Endometrial microvascular endothelial cells (primary cell): ENCODE results near the gene SLC17A1. TPM values are rescaled to one million over a fixed set of nuclear protein-coding genes. Genes with fewer than 3 reads are reported as not detected.

Experiments used
- in situ Hi-C: cut with HindIII; loops from 2 replicates; pipeline ENCODE4 v1.10.0; 2017; ENCODE audit warnings: low sequenced_read_pairs, low pct_unique_long_range_greater_than_20kb; ENCODE audit errors: inconsistent ontology term
- total RNA-seq: library from RNA; depleted of rRNA; stranded (reverse); fragments of >200 nt; gene quantifications from one replicate; pipeline ENCODE4 v1.2.3, GENCODE V29; 2015; ENCODE audit errors: inconsistent ontology term

SLC17A1 gene, protein sequence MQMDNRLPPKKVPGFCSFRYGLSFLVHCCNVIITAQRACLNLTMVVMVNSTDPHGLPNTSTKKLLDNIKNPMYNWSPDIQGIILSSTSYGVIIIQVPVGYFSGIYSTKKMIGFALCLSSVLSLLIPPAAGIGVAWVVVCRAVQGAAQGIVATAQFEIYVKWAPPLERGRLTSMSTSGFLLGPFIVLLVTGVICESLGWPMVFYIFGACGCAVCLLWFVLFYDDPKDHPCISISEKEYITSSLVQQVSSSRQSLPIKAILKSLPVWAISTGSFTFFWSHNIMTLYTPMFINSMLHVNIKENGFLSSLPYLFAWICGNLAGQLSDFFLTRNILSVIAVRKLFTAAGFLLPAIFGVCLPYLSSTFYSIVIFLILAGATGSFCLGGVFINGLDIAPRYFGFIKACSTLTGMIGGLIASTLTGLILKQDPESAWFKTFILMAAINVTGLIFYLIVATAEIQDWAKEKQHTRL
- not detected for total RNA-seq

DNA sequence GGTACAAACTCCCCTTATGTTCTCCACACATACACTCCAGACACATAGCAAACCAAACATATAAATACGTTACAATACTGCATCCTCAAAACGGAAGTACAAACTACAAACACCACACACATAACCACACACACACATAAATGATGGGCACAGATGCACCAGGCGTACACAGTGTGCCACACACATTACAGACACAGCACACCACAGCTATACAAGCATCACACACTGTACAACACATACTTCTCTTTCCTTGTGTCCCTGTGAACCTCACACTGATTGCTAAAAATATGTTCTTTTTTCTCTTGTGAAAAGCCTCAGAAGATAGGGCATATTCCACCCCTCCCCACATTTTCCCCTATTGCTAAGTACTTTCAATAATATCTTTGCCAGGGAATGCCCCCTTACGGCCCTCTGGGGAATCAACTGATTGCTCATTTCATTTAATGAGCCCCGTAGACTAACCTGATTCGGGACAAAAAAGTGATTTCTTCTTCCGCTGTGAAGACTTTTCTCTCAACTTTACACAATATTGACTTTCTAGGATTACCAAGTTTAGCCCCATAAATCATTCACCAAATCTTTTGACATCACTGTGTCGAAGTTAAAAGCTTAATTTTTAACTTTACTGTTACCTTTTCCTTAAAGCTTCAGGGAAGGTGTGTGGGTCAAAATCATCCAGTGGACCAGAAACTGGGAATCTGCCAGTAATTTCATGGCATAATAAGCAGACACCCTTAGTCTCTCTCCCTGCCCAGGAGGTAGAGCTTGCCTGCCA, at the start of gene SLC17A1:
Gene SLC17A1 (minus strand): TSS at position 521 of the 775 bp plus-strand sequence. CDS start 1,495 bp downstream, outside the sequence.
- in situ Hi-C loops: no loop called here

DNA sequence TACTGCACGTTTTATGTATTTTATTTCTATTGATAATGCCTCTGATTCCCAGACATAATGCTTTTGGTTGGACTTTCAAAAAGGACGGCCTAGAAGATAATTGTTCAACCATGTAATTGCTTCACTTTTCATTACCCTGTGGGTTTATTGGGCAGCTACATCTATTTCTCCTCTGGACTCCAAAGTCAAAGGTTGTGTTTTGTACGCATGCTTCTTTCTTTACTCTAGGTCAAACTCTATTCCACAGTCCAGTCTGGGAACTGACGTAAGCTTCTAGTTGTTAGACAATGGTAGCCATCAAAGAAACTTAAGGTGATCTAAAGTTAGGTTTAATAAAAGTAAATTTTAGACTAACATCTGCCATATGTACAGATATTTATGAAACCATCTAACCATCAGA, 48.7 kb upstream of the SLC17A1 start:
- in situ Hi-C loops: loop anchor here (25.0 kb wide), 1 partner anchor 93 kb away; no protein-coding TSS in a partner anchor

- in situ Hi-C loops: loop anchor here (25.0 kb wide), 1 partner anchor 92 kb away; no protein-coding TSS in a partner anchor
These were observed 47.0 kb upstream of the SLC17A1 start for GRCh38 chr6:25878721-25879322.

- in situ Hi-C loops: loop anchor here (25.0 kb wide), 1 partner anchor 89 kb away; no protein-coding TSS in a partner anchor
These were observed 44.2 kb upstream of the SLC17A1 start for GRCh38 chr6:25875926-25876602.

DNA sequence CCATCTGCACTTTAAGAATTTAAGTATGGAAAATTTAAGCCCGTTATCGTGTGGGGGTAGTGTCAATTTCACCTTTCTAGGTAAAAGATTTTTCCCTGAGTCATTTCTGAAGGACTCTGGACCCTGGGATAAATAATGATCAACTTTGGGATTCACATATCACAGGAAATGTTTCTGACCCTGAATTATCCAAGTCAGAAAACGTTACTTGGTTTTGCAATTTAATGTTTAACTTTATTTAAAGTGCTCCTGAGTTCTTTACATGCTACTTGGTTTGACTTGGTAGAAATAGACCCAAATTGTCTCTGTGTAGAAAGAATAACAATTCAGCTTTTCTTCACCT, 43.7 kb upstream of the SLC17A1 start:
- in situ Hi-C loops: loop anchor here (25.0 kb wide), 1 partner anchor 88 kb away; no protein-coding TSS in a partner anchor

DNA sequence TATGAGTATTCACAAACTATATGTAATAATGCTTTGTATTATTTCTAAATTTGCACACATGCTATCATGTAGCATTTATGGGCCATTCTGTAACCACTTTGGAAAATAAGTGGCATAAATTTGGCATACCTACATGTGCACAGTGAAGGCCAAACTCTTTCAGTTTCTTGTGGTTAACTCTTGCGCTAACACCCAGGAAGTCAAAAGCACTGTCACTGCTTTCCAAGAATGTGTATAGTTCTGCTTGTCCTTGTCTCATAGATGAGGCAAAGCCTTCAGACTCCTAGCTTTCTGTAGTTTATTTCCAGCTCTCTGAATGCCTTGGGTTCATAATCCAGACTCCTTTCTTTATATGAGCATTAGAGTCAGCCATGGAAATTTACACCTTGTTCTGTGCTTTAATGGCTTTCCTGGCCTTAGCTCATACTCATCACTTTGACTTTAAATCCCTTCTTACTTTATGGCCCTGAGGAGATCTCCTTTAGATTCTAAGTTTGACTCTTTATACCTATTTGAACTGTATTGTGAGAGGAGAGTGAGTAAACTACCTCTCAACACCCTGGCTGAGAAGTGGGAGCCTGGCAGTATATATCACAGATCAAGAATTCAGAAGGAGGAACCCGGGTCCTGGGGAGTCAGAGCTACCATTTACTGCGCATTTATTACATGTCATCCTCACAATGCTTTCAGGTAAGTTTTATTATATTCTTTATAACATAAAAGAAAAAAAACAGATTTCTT, 43.1 kb upstream of the SLC17A1 start:
- in situ Hi-C loops: loop anchor here (25.0 kb wide), 1 partner anchor 88 kb away; no protein-coding TSS in a partner anchor

DNA sequence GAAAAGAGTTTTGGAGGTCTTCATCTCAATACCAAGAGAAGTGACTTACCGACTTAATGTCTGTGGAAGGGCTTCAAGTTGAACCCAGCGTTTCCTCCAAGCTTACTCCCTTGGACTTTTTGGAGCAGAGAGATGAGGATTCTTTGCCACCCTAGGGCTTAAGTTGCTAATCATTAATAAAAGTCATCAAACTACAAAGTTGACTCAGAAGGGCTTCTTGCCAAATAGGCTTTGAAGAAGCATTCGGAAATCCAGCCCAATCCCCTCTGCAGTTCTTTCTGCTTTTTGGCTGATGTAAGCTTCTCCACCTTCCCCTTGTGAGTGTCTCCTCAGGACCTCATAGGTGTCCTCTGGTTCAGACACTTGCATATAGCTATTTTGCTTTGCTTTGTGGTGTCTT, 42.3 kb upstream of the SLC17A1 start, which contains the start of gene SLC17A3:
Gene SLC17A3 (minus strand): TSS at position 126 of the 400 bp plus-strand sequence. CDS start 5,856 bp downstream, outside the sequence.
- in situ Hi-C loops: no loop called here

- in situ Hi-C loops: no loop called here
These were observed 41.0 kb upstream of the SLC17A1 start for GRCh38 chr6:25872814-25873213.

DNA sequence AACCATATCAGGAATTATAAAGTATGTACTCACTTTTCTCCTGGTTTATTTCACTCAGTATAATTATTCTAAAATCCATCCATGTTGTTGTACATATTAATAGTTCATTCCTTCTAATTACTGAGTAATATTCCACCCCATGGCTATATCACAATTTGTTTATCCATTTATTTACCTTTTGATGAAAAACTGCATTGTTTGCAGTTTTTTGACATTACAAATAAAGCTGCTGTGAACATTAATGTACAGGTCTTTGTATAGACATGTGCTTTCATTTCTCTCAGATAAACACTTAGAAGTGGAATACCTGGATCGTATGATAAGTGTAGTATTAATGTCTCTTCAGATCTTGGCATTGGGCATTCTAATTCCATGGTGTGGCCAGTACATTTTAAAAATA, 38.0 kb upstream of the SLC17A1 start:
- in situ Hi-C loops: no loop called here

- in situ Hi-C loops: no loop called here
These were observed 36.8 kb upstream of the SLC17A1 start for GRCh38 chr6:25868436-25869183.

DNA sequence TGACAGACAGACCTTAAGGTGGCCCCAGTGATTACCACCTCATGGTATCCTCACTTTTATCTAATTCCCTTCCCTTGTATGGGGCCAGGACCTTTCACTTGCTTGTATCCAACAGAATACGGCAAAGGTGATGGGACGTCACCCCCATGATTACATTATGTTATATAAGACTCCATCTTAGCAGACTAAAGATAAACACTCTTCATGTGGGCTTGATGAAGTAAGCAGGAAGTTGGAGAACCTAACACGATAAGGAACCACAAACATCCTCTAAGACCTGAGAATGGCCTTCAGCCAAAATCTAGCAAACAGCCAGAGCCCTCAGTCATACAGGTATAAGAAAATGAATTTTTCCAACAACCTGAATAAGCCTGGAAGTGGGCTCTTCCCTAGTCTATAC, 34.2 kb upstream of the SLC17A1 start:
- in situ Hi-C loops: no loop called here

GRCh38 chr6:25863360-25863759, 31.5 kb upstream of the SLC17A1 start:
- in situ Hi-C loops: no loop called here

DNA sequence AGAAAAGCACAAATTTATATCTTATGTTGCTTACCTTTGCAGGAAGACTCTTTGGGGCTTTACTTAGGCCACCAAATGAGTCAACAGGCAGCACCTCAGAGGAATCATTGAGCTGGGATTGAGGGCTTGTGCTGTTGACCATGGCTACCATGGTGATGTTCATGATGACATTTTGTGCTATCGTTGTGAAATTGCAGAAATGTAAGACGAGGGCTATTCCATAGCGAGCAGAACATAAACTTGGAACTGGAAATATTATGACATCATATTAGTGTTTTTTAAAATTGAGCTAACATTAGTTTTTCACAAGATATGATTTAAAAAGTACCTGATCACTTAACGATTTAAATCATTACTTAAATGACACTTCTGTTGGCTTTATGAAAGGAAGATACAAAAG, 30.3 kb upstream of the SLC17A1 start:
- in situ Hi-C loops: no loop called here

- in situ Hi-C loops: no loop called here
These were observed 20.9 kb upstream of the SLC17A1 start for GRCh38 chr6:25852756-25853155.

- in situ Hi-C loops: no loop called here
These were observed 20.1 kb upstream of the SLC17A1 start for GRCh38 chr6:25851961-25852360.

GRCh38 chr6:25844518-25844917, 12.7 kb upstream of the SLC17A1 start:
- in situ Hi-C loops: no loop called here

DNA sequence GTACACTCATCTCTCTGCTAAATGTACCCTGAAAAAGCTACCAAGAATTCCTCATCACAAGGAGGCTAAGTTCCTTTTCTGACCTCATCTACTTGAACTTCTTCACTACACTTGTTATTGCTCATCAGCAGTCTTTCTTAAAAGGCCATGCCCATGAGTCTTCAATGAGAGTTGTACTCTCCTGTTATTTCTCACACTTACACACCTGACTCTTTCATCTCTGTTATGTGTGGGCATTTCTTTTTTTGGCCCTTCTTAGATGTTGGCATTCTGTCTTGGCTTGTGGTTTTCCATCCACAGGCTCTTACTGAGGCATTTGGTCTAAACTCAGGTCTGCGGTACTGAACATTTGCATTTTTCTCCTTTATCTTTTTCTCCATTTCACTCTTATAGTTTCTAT, 10.7 kb upstream of the SLC17A1 start:
- in situ Hi-C loops: no loop called here
